ENCODE results near the gene SHE. TPM values are rescaled to one million over a fixed set of nuclear protein-coding genes. Genes with fewer than 3 reads are reported as not detected.

SHE gene
- total and polyA plus RNA-seq, 2 donors (not counting 3 experiments of a cell fraction or from before 2014, with no cell fraction given) = 30.1 to 52.7 TPM

DNA sequence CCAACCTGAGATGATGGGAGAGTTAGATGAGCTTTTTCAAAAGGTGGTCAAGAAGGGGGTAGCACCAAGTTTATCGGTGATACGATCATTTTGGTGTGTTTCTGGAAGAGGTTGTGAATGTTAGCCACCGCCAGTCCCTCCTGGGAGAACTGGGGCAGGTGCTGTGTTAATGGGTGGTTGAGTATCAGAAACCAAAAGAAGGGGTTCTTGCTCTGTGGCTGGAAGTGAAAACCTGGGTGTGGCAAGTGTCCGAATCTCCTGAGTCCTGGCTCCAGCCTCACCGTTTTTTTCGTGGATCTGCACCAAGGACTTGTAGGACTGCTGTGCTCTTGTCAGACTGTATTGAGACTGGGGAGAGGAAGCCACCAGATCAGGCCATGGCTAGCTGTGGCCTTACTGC lies 48.4 kb upstream of the SHE start:
- Histone ChIP-seq H3K4me3 (replicated peaks in 1 of 3; ENCODE audit: insufficient read depth in 1 of 3, low read depth in 1 of 3, low read length in 3 of 3) (no peak overlapping the region), H4K20me1 (replicated peaks; ENCODE audit: control insufficient read depth, extremely low read depth, insufficient read depth, low read length) (no peaks in the 10 kb centered on the region), H3K4me2 (ENCODE audit: insufficient read depth, low read length) (no peak overlapping the region), H2AFZ (ENCODE audit: low read depth, low read length) (no peak overlapping the region), H3K9me3 (replicated peaks; ENCODE audit: control insufficient read depth, insufficient read depth, low read length) (no peaks in the 10 kb centered on the region), H3K9me1 (replicated peaks; ENCODE audit: control insufficient read depth, extremely low read depth, insufficient read depth, low read length) (no peaks in the 10 kb centered on the region), H3K27ac (ENCODE audit: insufficient read depth, low read depth, low read length) (no peak overlapping the region), H3K36me3 (ENCODE audit: control insufficient read depth in 2 of 2, extremely low read depth in 1 of 2, insufficient read depth in 2 of 2, low read length in 2 of 2) (peaks cover 46 to 59% of the 10 kb centered on the region in 2 experiments), H3K79me2 (ENCODE audit: control insufficient read depth, insufficient read depth, low read length) (peaks cover 7% of the 10 kb centered on the region), H3K27me3 (ENCODE audit: control insufficient read depth in 2 of 2, insufficient read depth in 2 of 2, low read length in 2 of 2) (no peaks in the 10 kb centered on the region), H3K9ac (replicated peaks; ENCODE audit: extremely low read depth, insufficient read depth, low read length) (no peak overlapping the region), H3K4me1 (ENCODE audit: control insufficient read depth, extremely low read depth, insufficient read depth, low read length) (no peaks in the 10 kb centered on the region)
- FAIRE-seq (no peak), DNase-seq (ENCODE audit: low read depth, low spot score) (no peak)
- ChIA-PET POLR2A (no interaction called here), CTCF (interaction anchor here (7.4 kb wide), 1 partner anchor 68 kb away, joined by 489 read pairs; no protein-coding TSS in a partner anchor)
- BruUV-seq (replicated peaks) = no TSS peak
- dilution Hi-C loops (cut with MboI; ENCODE audit: extremely low pct_ligation_motif_present, low sequenced_read_pairs) (no loop called here), intact Hi-C loops (cut with micrococcal nuclease) (no loop called here)
- TF ChIP-seq GATA2 (IDR thresholded peaks at IDR 0.05; ENCODE audit: insufficient read depth, insufficient read length, low read depth, low read length) (no peak), POLR2AphosphoS5 (IDR thresholded peaks at IDR 0.05; ENCODE audit: insufficient read depth, low read depth, low read length) (no peak), MYC (IDR thresholded peaks at IDR 0.05; ENCODE audit: low read depth, low read length) (no peak), FOS (IDR thresholded peaks at IDR 0.05; ENCODE audit: borderline replicate concordance, insufficient read depth, low read length) (no peak), EZH2 (IDR thresholded peaks at IDR 0.05; ENCODE audit: borderline replicate concordance, low read depth, low read length, severe bottlenecking) (no peak), JUN (IDR thresholded peaks at IDR 0.05; ENCODE audit: borderline replicate concordance, insufficient read depth, insufficient read length, low read depth) (no peak), POLR2A (IDR thresholded peaks at IDR 0.05; ENCODE audit: low read depth, low read length) (no peak)
- TF ChIP-seq, protein P1, sequence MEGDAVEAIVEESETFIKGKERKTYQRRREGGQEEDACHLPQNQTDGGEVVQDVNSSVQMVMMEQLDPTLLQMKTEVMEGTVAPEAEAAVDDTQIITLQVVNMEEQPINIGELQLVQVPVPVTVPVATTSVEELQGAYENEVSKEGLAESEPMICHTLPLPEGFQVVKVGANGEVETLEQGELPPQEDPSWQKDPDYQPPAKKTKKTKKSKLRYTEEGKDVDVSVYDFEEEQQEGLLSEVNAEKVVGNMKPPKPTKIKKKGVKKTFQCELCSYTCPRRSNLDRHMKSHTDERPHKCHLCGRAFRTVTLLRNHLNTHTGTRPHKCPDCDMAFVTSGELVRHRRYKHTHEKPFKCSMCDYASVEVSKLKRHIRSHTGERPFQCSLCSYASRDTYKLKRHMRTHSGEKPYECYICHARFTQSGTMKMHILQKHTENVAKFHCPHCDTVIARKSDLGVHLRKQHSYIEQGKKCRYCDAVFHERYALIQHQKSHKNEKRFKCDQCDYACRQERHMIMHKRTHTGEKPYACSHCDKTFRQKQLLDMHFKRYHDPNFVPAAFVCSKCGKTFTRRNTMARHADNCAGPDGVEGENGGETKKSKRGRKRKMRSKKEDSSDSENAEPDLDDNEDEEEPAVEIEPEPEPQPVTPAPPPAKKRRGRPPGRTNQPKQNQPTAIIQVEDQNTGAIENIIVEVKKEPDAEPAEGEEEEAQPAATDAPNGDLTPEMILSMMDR (IDR thresholded peaks at IDR 0.05; ENCODE audit: extremely low read depth in 1 of 2, insufficient read depth in 1 of 2, low read depth in 1 of 2, low read length in 2 of 2) = no peak
- TF ChIP-seq, protein P2, sequence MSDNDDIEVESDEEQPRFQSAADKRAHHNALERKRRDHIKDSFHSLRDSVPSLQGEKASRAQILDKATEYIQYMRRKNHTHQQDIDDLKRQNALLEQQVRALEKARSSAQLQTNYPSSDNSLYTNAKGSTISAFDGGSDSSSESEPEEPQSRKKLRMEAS (IDR thresholded peaks at IDR 0.05; ENCODE audit: insufficient read depth, insufficient read length) = no peak
